GM12892 (cell line): ENCODE data around the gene GDPD5.

Experiments
- POLR2A ChIP-seq: IDR thresholded peaks from 2 replicates; pipeline ENCODE4 v1.6.1; 2011; ENCODE audit warnings: low read depth, low read length, control low read depth
- POLR2AphosphoS5 ChIP-seq: IDR thresholded peaks from 2 replicates; pipeline ENCODE4 v1.6.1; 2011; ENCODE audit warnings: low read depth, low read length, control low read depth
- TAF1 ChIP-seq: IDR thresholded peaks from 2 replicates; pipeline ENCODE4 v1.6.1; 2011; ENCODE audit warnings: low read depth, mild to moderate bottlenecking, control low read depth, low read length, borderline replicate concordance

DNA sequence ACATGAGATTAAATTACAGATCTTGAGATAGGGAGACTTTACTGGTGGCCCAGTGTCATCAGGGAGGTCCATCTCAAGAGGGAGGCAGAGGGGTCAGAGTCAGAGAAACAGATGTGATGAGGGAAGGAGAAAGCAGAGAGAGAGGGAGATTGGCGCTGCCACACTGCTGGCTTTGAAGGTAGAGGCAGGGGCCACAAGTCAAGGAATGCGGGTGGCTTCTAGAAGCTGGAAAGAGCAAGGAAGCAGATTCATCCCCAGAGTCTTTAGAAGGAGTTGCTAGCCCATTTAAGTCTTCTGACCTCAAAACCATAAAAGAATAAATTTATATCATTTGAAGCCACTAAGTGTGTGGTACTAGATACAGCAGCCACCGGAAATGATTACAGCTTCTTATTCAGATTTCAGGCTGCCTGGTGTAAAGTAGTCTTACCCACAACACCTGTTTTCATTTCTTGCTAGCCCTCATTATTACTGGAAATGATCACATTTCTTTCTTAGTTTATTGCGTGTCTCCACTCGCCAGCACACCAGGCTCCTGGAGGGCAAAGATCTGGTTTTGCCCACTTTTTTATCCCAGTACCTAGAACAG, 23.7 kb upstream of the GDPD5 start:
- TF ChIP-seq POLR2A (no peak), POLR2AphosphoS5 (no peak), TAF1 (no peak)
